Loucy (cell line): ENCODE data around the gene ZNF773.

Experiments used
- EZH2phosphoT487 ChIP-seq: fragments of 200-600 bp; IDR thresholded peaks from 2 replicates; pipeline ENCODE4 v1.6.1; 2018; ENCODE audit warnings: antibody characterized with exemption, mild to moderate bottlenecking, moderate library complexity, borderline replicate concordance
- TF ChIP-seq, protein P1 (sequence below): fragments of 200-600 bp; sonication (generic); conservative IDR thresholded peaks from 2 replicates; pipeline ENCODE4 v1.5.1; 2014; ENCODE audit warnings: mild to moderate bottlenecking, antibody characterized with exemption, low read length

DNA sequence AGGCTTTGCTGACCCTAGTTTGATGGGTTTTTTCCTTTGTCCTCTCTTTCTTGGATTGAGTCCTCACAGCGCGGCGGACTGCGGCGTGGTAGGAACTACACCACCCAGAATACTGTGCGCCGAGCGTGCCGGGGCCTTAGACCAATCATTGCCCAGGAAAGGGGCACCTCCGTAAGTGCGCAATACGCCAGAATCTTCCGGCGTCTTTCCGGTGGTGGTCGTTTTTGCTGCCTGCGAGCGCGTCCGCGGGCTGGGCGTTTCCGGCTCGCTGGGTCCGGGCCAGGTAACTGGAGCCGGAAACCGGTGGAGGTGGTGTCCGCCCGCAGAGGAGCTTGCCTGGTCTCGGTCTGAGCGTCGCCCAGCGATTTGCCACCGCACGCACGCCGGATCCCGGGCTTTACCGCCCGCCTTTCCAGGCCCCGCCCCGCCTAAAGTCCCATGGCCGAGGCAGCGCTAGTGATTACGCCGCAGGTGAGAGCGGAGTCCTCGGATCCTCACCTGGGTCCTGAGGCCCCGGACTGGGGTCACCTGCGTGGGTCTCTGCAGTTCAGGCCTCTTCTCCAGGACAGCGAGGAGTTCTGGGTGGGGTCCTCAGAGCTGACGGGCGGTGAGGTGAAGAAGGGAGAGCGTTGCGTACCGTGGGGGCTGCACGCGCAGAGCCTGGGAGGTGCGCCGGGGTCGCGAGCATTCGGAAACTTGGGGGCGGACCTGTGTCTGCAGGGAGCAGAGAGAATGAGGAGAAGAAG, 27.6 kb downstream of the ZNF773 start, which contains the start of gene ZNF549:
- TF ChIP-seq, protein P1, sequence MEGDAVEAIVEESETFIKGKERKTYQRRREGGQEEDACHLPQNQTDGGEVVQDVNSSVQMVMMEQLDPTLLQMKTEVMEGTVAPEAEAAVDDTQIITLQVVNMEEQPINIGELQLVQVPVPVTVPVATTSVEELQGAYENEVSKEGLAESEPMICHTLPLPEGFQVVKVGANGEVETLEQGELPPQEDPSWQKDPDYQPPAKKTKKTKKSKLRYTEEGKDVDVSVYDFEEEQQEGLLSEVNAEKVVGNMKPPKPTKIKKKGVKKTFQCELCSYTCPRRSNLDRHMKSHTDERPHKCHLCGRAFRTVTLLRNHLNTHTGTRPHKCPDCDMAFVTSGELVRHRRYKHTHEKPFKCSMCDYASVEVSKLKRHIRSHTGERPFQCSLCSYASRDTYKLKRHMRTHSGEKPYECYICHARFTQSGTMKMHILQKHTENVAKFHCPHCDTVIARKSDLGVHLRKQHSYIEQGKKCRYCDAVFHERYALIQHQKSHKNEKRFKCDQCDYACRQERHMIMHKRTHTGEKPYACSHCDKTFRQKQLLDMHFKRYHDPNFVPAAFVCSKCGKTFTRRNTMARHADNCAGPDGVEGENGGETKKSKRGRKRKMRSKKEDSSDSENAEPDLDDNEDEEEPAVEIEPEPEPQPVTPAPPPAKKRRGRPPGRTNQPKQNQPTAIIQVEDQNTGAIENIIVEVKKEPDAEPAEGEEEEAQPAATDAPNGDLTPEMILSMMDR, result no peak
- TF ChIP-seq EZH2phosphoT487, result no peak
